Kidney (tissue), 14 donors: ENCODE data around the gene KCNJ11. TPM values are rescaled to one million over a fixed set of nuclear protein-coding genes. Genes with fewer than 3 reads are reported as not detected.

Source experiments
- DNase-seq, 5 donors: peaks; one replicate each; pipeline ENCODE4 v3.0.0-alpha.2; 2013 to 2020
- FAIRE-seq: peaks from 2 replicates; lab custom pipeline; 2012; peaks lifted over from hg19 to GRCh38; lab: Jason Lieb, UNC
- H3K27ac ChIP-seq, 2 donors: one replicate each; pipeline ENCODE4 v1.7.0; 2013; ENCODE audit warnings: low read depth in 2 of 2, low read length in 2 of 2, inconsistent platforms in 1 of 2
- H3K27me3 ChIP-seq: one replicate; pipeline ENCODE4 v1.7.1; 2013; ENCODE audit warnings: low read length, inconsistent platforms; ENCODE audit not compliant: control insufficient read depth, insufficient read depth
- H3K36me3 ChIP-seq, 3 donors: one replicate each; pipeline versions ENCODE4 v1.7.0 to v1.7.1; 2013; ENCODE audit warnings: low read length in 3 of 3, control low read depth in 1 of 3, inconsistent platforms in 1 of 3; ENCODE audit not compliant: insufficient read depth in 3 of 3, control insufficient read depth in 2 of 3
- H3K4me1 ChIP-seq, 3 donors: one replicate each; pipeline versions ENCODE4 v1.7.0 to v1.7.1; 2013; ENCODE audit warnings: low read length in 3 of 3, inconsistent platforms in 1 of 3, low read depth in 1 of 3; ENCODE audit not compliant: control insufficient read depth in 2 of 3, insufficient read depth in 2 of 3
- H3K4me3 ChIP-seq, 3 donors: one replicate each; pipeline versions ENCODE4 v1.7.0 to v1.8.1; 2013; ENCODE audit warnings: low read length in 3 of 3, control low read depth in 1 of 3, inconsistent platforms in 1 of 3
- H3K9ac ChIP-seq, 3 donors: one replicate each; pipeline versions ENCODE4 v1.7.0 to v1.7.1; 2013; ENCODE audit warnings: low read length in 3 of 3, control low read depth in 1 of 3, inconsistent platforms in 1 of 3
- H3K9me3 ChIP-seq, 3 donors: one replicate each; pipeline versions ENCODE4 v1.7.0 to v1.7.1; 2013; ENCODE audit warnings: low read length in 3 of 3, control low read depth in 1 of 3, inconsistent platforms in 1 of 3; ENCODE audit not compliant: control insufficient read depth in 2 of 3, insufficient read depth in 1 of 3
- intact Hi-C: fragments of 100-400 bp; cut with DNase I; formaldehyde crosslinking; loops from one replicate; pipeline ENCODE4 v1.11.1; 2022
- polyA plus RNA-seq: library from polyadenylated mRNA; stranded (reverse); fragments of 350-450 nt; fragmentation: Illumina TruSeq; extraction: RNeasy Lipid Tissue Mini Kit (QIAGEN cat#74804); gene quantifications from one replicate; pipeline ENCODE4 v1.2.3, GENCODE V29; 2014; ENCODE audit warnings: low read depth, low replicate concordance; ENCODE audit not compliant: insufficient read depth
- total RNA-seq: library from RNA; stranded (reverse); fragmentation: NEBNext Ultra II Directional; extraction: Animal tissue kit (Norgen Biotek cat#: 25700); gene quantifications from one replicate; pipeline ENCODE4 v1.2.1, GENCODE V29; 2021
- TF ChIP-seq, protein P1 (sequence below): IDR thresholded peaks from 3 replicates; pipeline ENCODE4 v1.5.1; 2012; ENCODE audit warnings: mild to moderate bottlenecking, moderate library complexity, borderline replicate concordance; ENCODE audit not compliant: insufficient read depth; ENCODE audit errors: extremely low read depth
- donor health status: control.
- donor health status: control.
- donor health status: control.
- donor health status: control.
- donor health status: control.
- donor health status: DM: yes; HTN: yes; CAD: no.
- donor health status: Normal renal cell carcinoma (clear cell type).

Gene KCNJ11
- total and polyA plus RNA-seq, 2 donors from 2014 or later = 3.6 to 4.8 TPM

DNA sequence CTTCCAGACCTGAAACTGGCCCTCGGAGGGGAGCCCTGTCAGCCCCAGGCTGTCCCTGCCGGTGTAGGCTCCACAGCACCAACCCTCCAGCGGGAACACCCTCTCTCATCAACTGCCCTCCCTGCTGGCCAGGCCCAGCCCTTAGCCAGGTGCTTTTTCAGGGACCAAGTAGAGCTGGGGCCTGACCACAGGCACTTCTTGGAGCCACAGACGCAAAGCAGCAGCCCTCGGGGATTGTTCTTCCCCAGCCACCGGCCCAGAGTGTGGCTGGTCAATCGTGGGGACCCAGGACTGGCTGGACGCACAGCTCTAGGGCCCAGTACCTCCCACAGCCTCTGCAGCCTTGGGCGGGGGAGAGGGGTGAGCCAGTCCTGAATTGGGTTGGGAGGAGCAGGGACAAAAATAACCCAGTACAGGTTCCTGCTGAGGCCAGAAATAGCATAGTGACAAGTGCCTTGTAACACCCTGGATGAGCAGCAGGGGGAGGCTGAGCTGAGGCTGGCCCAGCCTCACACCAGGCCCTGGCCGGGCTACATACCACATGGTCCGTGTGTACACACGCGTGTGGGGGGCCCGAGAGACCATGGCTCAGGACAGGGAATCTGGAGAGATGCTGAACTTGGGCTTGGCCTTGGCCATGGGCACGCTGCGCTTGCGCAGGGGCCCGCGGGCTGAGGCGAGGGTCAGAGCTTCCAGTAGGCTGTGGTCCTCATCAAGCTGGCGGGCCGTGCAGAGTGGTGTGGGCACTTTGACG lies 2.0 kb downstream of the KCNJ11 start:
- TF ChIP-seq, protein P1, sequence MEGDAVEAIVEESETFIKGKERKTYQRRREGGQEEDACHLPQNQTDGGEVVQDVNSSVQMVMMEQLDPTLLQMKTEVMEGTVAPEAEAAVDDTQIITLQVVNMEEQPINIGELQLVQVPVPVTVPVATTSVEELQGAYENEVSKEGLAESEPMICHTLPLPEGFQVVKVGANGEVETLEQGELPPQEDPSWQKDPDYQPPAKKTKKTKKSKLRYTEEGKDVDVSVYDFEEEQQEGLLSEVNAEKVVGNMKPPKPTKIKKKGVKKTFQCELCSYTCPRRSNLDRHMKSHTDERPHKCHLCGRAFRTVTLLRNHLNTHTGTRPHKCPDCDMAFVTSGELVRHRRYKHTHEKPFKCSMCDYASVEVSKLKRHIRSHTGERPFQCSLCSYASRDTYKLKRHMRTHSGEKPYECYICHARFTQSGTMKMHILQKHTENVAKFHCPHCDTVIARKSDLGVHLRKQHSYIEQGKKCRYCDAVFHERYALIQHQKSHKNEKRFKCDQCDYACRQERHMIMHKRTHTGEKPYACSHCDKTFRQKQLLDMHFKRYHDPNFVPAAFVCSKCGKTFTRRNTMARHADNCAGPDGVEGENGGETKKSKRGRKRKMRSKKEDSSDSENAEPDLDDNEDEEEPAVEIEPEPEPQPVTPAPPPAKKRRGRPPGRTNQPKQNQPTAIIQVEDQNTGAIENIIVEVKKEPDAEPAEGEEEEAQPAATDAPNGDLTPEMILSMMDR = peak; percentile 69
- DNase-seq (peak; percentile 53 to 78 (median 56)), FAIRE-seq (no peak)
- Histone ChIP-seq H3K4me1 (peaks cover 0 to 6% (median 0%) of the 10 kb centered on the region in 3 donors), H3K27ac (peak overlapping the region; percentile 38), H3K27me3 (no peaks in the 10 kb centered on the region), H3K9ac (no peak overlapping the region), H3K4me3 (no peak overlapping the region), H3K9me3 (no peaks in the 10 kb centered on the region), H3K36me3 (no peaks in the 10 kb centered on the region)
- intact Hi-C loops = no loop called here

DNA sequence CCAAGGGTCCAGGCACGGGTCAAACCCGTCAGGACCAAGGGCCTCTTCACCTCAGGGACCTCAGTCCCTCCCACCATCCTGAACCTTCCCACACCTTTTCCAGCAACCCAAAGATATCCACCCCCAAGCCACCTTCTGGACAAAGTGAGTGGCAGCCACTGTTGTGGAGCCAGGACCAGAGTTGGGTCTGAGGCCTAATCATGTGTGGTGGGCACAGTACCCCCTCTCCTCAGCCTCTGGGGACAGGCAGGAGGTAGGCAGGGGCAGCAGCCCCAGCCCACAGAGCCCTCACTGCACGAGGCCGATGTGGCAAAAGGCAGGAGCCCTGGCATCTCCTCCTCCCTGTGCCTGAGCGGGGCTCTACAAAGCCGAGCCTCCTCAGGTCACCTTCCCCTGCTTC lies 2.5 kb downstream of the KCNJ11 start:
- intact Hi-C loops = no loop called here
- Histone ChIP-seq H3K4me3 (no peak overlapping the region), H3K27me3 (no peaks in the 10 kb centered on the region), H3K9ac (no peak overlapping the region), H3K27ac (peak overlapping the region; percentile 38), H3K36me3 (no peaks in the 10 kb centered on the region), H3K9me3 (no peaks in the 10 kb centered on the region), H3K4me1 (peaks cover 0 to 6% (median 0%) of the 10 kb centered on the region in 3 donors)
- TF ChIP-seq, protein P1 = no peak
- no peak for FAIRE-seq
- DNase-seq = no peak

DNA sequence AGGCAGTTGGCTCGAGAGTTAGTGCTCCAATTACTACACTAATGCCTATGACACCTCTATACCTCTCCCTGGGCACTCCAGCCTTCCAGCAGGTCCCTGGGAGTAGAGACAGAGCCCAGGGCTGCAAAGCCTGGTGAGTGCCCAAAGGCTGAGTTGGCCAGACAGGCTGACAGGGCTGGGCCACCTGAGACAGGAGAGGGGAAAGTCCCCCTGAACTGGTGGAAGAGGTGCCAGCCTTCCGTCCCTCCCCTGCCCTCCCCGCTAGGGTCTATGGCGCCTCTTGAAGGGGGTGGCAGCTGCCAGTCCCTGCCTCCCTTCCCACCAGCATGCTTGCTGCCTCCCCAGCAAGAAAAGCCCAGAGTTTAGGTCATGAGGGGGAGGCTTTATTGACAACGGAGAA lies 3.0 kb downstream of the KCNJ11 start:
- intact Hi-C loops = no loop called here
- DNase-seq (no peak), FAIRE-seq (no peak)
- TF ChIP-seq, protein P1 = no peak
- no peaks in the 10 kb centered on the region for H3K36me3 ChIP-seq
- no peak overlapping the region for H3K4me3 ChIP-seq
- H3K27ac ChIP-seq = no peak overlapping the region
- H3K27me3 ChIP-seq = no peaks in the 10 kb centered on the region
- H3K9ac ChIP-seq = no peak overlapping the region
- H3K9me3 ChIP-seq = no peaks in the 10 kb centered on the region
- peaks cover 0 to 6% (median 0%) of the 10 kb centered on the region in 3 donors for H3K4me1 ChIP-seq
